HepG2 (cell line): Measurements from ENCODE around the gene EFEMP2. TPM values are rescaled to one million over a fixed set of nuclear protein-coding genes. Genes with fewer than 3 reads are reported as not detected.
A peak's percentile ranks its signal among the peaks of the same experiment; 100 is the strongest.

ENCODE experiments used
- ATAC-seq: fragments of 200-7000 bp; cut with Tn5 transposase; 3 replicates; pipeline ENCODE4 v1.9.1; 2020; ENCODE audit warnings: mild to moderate bottlenecking, moderate library complexity
- BruUV-seq: library from RNA; stranded (reverse); fragments of 400-500 nt; replicated peaks from 2 replicates; lab custom pipeline; 2021; lab: Mats Ljungman, UMichigan
- CTCF ChIA-PET: fragments of 300-600 bp; formaldehyde crosslinking; extraction: SDS; loops from one replicate; lab custom pipeline; 2021; ENCODE audit warnings: low total read pairs, inconsistent platforms, low intra/inter-chr PET ratio; lab: Yijun Ruan, JAX
- POLR2A ChIA-PET: fragments of 350-600 bp; sonication (Branson Sonifier 250); formaldehyde crosslinking; loops from one replicate; lab custom pipeline; 2020; ENCODE audit warnings: antibody characterized with exemption, inconsistent platforms; lab: Yijun Ruan, JAX
- DNase-seq: peaks from one replicate; pipeline ENCODE4 v3.0.0-alpha.2; 2015; ENCODE audit warnings: low spot score
- FAIRE-seq: peaks from 3 replicates; lab custom pipeline; 2011; peaks lifted over from hg19 to GRCh38; lab: Jason Lieb, UNC
- H2AFZ ChIP-seq: one replicate; pipeline ENCODE4 v1.6.1; 2011; ENCODE audit warnings: low read length, inconsistent platforms
- H3K27ac ChIP-seq: fragments of 300-600 bp; 3 replicates; pipeline ENCODE4 v1.8.0; 2011; ENCODE audit warnings: mixed run types, mild to moderate bottlenecking, mixed read lengths, low read length, inconsistent platforms; ENCODE audit not compliant: insufficient read depth; ENCODE audit errors: extremely low read length
- H3K27me3 ChIP-seq, 2 experiments: fragments of 200-600 bp in 1 of 2; 2 replicates in 1 of 2; 3 replicates in 1 of 2; pipeline versions ENCODE4 v1.6.0 to v1.8.0; 2011; ENCODE audit warnings: low read length in 2 of 2, mild to moderate bottlenecking in 2 of 2, moderate library complexity in 2 of 2, inconsistent platforms in 1 of 2; ENCODE audit not compliant: insufficient read depth in 2 of 2, control insufficient read depth in 1 of 2
- H3K36me3 ChIP-seq, 2 experiments: fragments of 200-600 bp in 1 of 2; replicated peaks in 1 of 2; 2 replicates in 1 of 2; 3 replicates in 1 of 2; pipeline versions ENCODE4 v1.5.1 to v1.8.0; 2011; ENCODE audit warnings: low read length in 2 of 2, inconsistent platforms in 1 of 2; ENCODE audit not compliant: insufficient read depth in 2 of 2, control insufficient read depth in 1 of 2
- H3K4me1 ChIP-seq: 2 replicates; pipeline ENCODE4 v1.5.1; 2012; ENCODE audit warnings: low read length, inconsistent platforms; ENCODE audit not compliant: insufficient read depth
- H3K4me2 ChIP-seq: 2 replicates; pipeline ENCODE4 v1.6.0; 2011; ENCODE audit warnings: low read depth, low read length, inconsistent platforms
- H3K4me3 ChIP-seq, 3 experiments: fragments of 200-600 bp in 1 of 3; sonication (generic), shearing (Covaris generic) in 1 of 3; replicated peaks in 1 of 3; 2 replicates each; pipeline ENCODE4 v1.5.1; 2011 to 2016; ENCODE audit warnings: low read length in 3 of 3, inconsistent platforms in 2 of 3, low read depth in 2 of 3, mild to moderate bottlenecking in 2 of 3, control low read depth in 1 of 3, mixed read lengths in 1 of 3; ENCODE audit not compliant: insufficient read depth in 1 of 3
- H3K79me2 ChIP-seq: one replicate; pipeline ENCODE4 v1.6.1; 2011; ENCODE audit warnings: low read length, inconsistent platforms; ENCODE audit not compliant: insufficient read depth
- H3K9ac ChIP-seq: 2 replicates; pipeline ENCODE4 v1.6.0; 2011; ENCODE audit warnings: mild to moderate bottlenecking, low read depth, low read length, inconsistent platforms; ENCODE audit not compliant: insufficient read depth
- H3K9me3 ChIP-seq: 2 replicates; pipeline ENCODE4 v1.5.1; 2012; ENCODE audit warnings: mild to moderate bottlenecking, low read length
- H4K20me1 ChIP-seq: 2 replicates; pipeline ENCODE4 v1.6.0; 2011; ENCODE audit warnings: inconsistent platforms, mild to moderate bottlenecking, low read length, moderate library complexity; ENCODE audit not compliant: insufficient read depth
- AFF4 ChIP-seq: sonication (generic); formaldehyde crosslinking; IDR thresholded peaks from 2 replicates; pipeline ENCODE4 v1.4.0; 2020; ENCODE audit warnings: missing genetic modification reagents
- CC2D1A ChIP-seq: sonication (generic); formaldehyde crosslinking; IDR thresholded peaks from 2 replicates; pipeline ENCODE4 v1.8.1; 2023; ENCODE audit warnings: mild to moderate bottlenecking, missing genetic modification reagents
- FOXA1 ChIP-seq, 2 experiments: fragments of 450-650 bp in 1 of 2; sonication (generic) in 1 of 2; formaldehyde crosslinking in 1 of 2; IDR thresholded peaks; 2 replicates each; pipeline versions ENCODE4 v1.4.0 to v1.6.1; 2016 to 2020; ENCODE audit warnings: missing genetic modification reagents in 1 of 2
- NBN ChIP-seq: fragments of 450-650 bp; conservative IDR thresholded peaks from 2 replicates; pipeline ENCODE4 v1.6.1; 2017
- PLRG1 ChIP-seq: fragments of 450-650 bp; conservative IDR thresholded peaks from 2 replicates; pipeline ENCODE4 v1.6.1; 2016
- PRPF4 ChIP-seq: fragments of 200-400 bp; formaldehyde crosslinking; IDR thresholded peaks from 2 replicates; pipeline ENCODE4 v1.6.1; 2016; ENCODE audit warnings: low read length, low read depth; ENCODE audit not compliant: poor library complexity, severe bottlenecking
- RBAK ChIP-seq: sonication (generic); formaldehyde crosslinking; IDR thresholded peaks from 2 replicates; pipeline ENCODE4 v1.5.1; 2020; ENCODE audit warnings: mild to moderate bottlenecking, missing genetic modification reagents
- ZNF543 ChIP-seq: sonication (generic); formaldehyde crosslinking; IDR thresholded peaks from 2 replicates; pipeline ENCODE4 v1.4.0; 2020; ENCODE audit warnings: mild to moderate bottlenecking, missing genetic modification reagents
- WGBS: methylation state at CpG from one replicate; pipeline ENCODE4 v1.1.6; 2017; ENCODE audit warnings: low lambda C conversion rate; 5-methylcytosine and 5-hydroxymethylcytosine counted together
- in situ Hi-C: cut with HindIII; loops from 2 replicates; pipeline ENCODE4 v1.10.0; 2017; ENCODE audit warnings: low pct_unique_long_range_greater_than_20kb; ENCODE audit not compliant: extremely low pct_ligation_motif_present
- intact Hi-C: fragments of 100-400 bp; cut with micrococcal nuclease; formaldehyde crosslinking; loops from one replicate; pipeline ENCODE4 v1.10.0; 2022; ENCODE audit not compliant: unreplicated experiment
- polyA plus RNA-seq, 8 experiments: library from polyadenylated mRNA; depleted of rRNA in 3 of 8; stranded (reverse) in 7 of 8; unstranded in 1 of 8; fragments of >200 nt; fragmentation: Illumina TruSeq in 4 of 8; extraction: Trizol in 4 of 8; gene quantifications; 2 replicates each; pipeline versions ENCODE4 v1.2.1 to v1.2.3, GENCODE V29; 2011 to 2016; ENCODE audit warnings: low read depth in 4 of 8, missing spikeins in 1 of 8, mixed read lengths in 1 of 8; ENCODE audit not compliant: insufficient read depth in 1 of 8
- total RNA-seq, 5 experiments: library from RNA; depleted of rRNA; stranded (reverse); fragments of >200 nt; fragmentation: Illumina TruSeq; extraction: Trizol; gene quantifications; 2 replicates each; pipeline ENCODE4 v1.2.3, GENCODE V29; 2016; ENCODE audit warnings: low read depth in 1 of 5

The EFEMP2 gene
- total and polyA plus RNA-seq, 2 of the 13 experiments (the other 11 are each of a cell fraction or from before 2014, with no cell fraction given) = 7.4 to 29.7 TPM

GRCh38 chr11:65834202-65834601 lies 38.4 kb downstream of the EFEMP2 start:
- ChIA-PET POLR2A (no interaction called here), CTCF (no interaction called here)
- ATAC-seq (no peak), DNase-seq (no peak), FAIRE-seq (peak; percentile 39)
- H3K9ac ChIP-seq = no peak overlapping the region
- H3K4me3 ChIP-seq = no peak overlapping the region
- H3K36me3 ChIP-seq = no peaks in the 10 kb centered on the region
- no peak overlapping the region for H3K27ac ChIP-seq
- in situ Hi-C loops = no loop called here
- no peak overlapping the region for H2AFZ ChIP-seq
- H4K20me1 ChIP-seq = no peaks in the 10 kb centered on the region
- H3K4me2 ChIP-seq = no peak overlapping the region
- H3K9me3 ChIP-seq = no peaks in the 10 kb centered on the region
- H3K4me1 ChIP-seq = no peaks in the 10 kb centered on the region
- WGBS = 83% methylated on average over 5 of the region's 6 CpGs
- no peaks in the 10 kb centered on the region for H3K79me2 ChIP-seq
- TF ChIP-seq FOXA1 (IDR thresholded peaks at IDR 0.05) (peak; percentile 32; the same call in 1 of the 2 replicates), FOXA1 (CRISPR knock-in tag; IDR thresholded peaks at IDR 0.05) (no peak), PLRG1 (0 out of 2 replicates have a peak, but pooled peaks have one; percentile 73), RBAK (CRISPR knock-in tag) (no peak), ZNF543 (CRISPR knock-in tag) (no peak), CC2D1A (no peak), AFF4 (no peak), PRPF4 (no peak), NBN (0 out of 2 replicates have a peak, but pooled peaks have one; percentile 44)
- H3K27me3 ChIP-seq = peaks cover 0 to 26% of the 10 kb centered on the region in 2 experiments; a peak in 1 of 5 replicates
- BruUV-seq = no TSS peak
- intact Hi-C loops = no loop called here
